Trophoblast cell (in vitro differentiated cells and primary cell): ENCODE data around the gene GRAP2.

Experiments
- DNase-seq, 2 donors: peaks; one replicate each; pipeline ENCODE4 v3.0.0-alpha.2; 2016
- H2AFZ ChIP-seq: 2 replicates; pipeline ENCODE4 v1.6.1; 2013; ENCODE audit warnings: low read length, moderate library complexity, mild to moderate bottlenecking; ENCODE audit not compliant: insufficient read depth, poor library complexity
- H2AK5ac ChIP-seq: 2 replicates; pipeline ENCODE4 v1.6.1; 2013; ENCODE audit warnings: mild to moderate bottlenecking, low read length
- H2BK120ac ChIP-seq: 2 replicates; pipeline ENCODE4 v1.6.1; 2013; ENCODE audit warnings: low read length, mild to moderate bottlenecking, moderate library complexity; ENCODE audit not compliant: insufficient read depth, poor library complexity
- H2BK12ac ChIP-seq: 2 replicates; pipeline ENCODE4 v1.6.1; 2013; ENCODE audit warnings: mild to moderate bottlenecking, low read length, moderate library complexity
- H2BK5ac ChIP-seq: 2 replicates; pipeline ENCODE4 v1.6.1; 2013; ENCODE audit warnings: low read length, low read depth, moderate library complexity, mild to moderate bottlenecking; ENCODE audit not compliant: poor library complexity
- H3K14ac ChIP-seq: 2 replicates; pipeline ENCODE4 v1.6.1; 2013; ENCODE audit warnings: mild to moderate bottlenecking, low read length
- H3K18ac ChIP-seq: 2 replicates; pipeline ENCODE4 v1.6.1; 2013; ENCODE audit warnings: mild to moderate bottlenecking, low read length
- H3K23ac ChIP-seq: 2 replicates; pipeline ENCODE4 v1.6.1; 2013; ENCODE audit warnings: low read length
- H3K27ac ChIP-seq: 2 replicates; pipeline ENCODE4 v1.5.1; 2013; ENCODE audit warnings: low read depth, mild to moderate bottlenecking, inconsistent platforms, low read length, moderate library complexity
- H3K27me3 ChIP-seq: 2 replicates; pipeline ENCODE4 v1.6.1; 2013; ENCODE audit warnings: inconsistent platforms, mild to moderate bottlenecking, low read length, moderate library complexity; ENCODE audit not compliant: insufficient read depth
- H3K36me3 ChIP-seq, 2 experiments: 1 replicate in 1 of 2; 2 replicates in 1 of 2; pipeline ENCODE4 v1.6.1; 2013; ENCODE audit warnings: low read length in 2 of 2, mild to moderate bottlenecking in 2 of 2, moderate library complexity in 1 of 2; ENCODE audit not compliant: insufficient read depth in 2 of 2, control insufficient read depth in 1 of 2
- H3K4ac ChIP-seq: 2 replicates; pipeline ENCODE4 v1.6.1; 2013; ENCODE audit warnings: low read depth, mild to moderate bottlenecking, low read length, moderate library complexity
- H3K4me1 ChIP-seq, 2 experiments: 1 replicate in 1 of 2; 2 replicates in 1 of 2; pipeline ENCODE4 v1.6.1; 2013; ENCODE audit warnings: low read length in 2 of 2, mild to moderate bottlenecking in 2 of 2, moderate library complexity in 1 of 2; ENCODE audit not compliant: insufficient read depth in 2 of 2, control insufficient read depth in 1 of 2
- H3K4me2 ChIP-seq: 2 replicates; pipeline ENCODE4 v1.6.1; 2013; ENCODE audit warnings: inconsistent platforms, mild to moderate bottlenecking, low read length, moderate library complexity
- H3K4me3 ChIP-seq: 2 replicates; pipeline ENCODE4 v1.5.1; 2013; ENCODE audit warnings: mild to moderate bottlenecking, low read depth, low read length, inconsistent platforms
- H3K79me1 ChIP-seq: one replicate; pipeline ENCODE4 v1.6.1; 2013; ENCODE audit warnings: low read length
- H3K79me2 ChIP-seq: 2 replicates; pipeline ENCODE4 v1.6.1; 2013; ENCODE audit warnings: low read length, mild to moderate bottlenecking; ENCODE audit not compliant: control insufficient read depth, insufficient read depth, poor library complexity
- H3K9ac ChIP-seq: 2 replicates; pipeline ENCODE4 v1.6.1; 2013; ENCODE audit warnings: mild to moderate bottlenecking, low read length
- H3K9me3 ChIP-seq: 2 replicates; pipeline ENCODE4 v1.6.1; 2013; ENCODE audit warnings: low read depth, mild to moderate bottlenecking, control low read depth, inconsistent platforms, low read length; ENCODE audit not compliant: insufficient read depth
- H4K12ac ChIP-seq: 2 replicates; pipeline ENCODE4 v1.6.1; 2013; ENCODE audit warnings: low read depth, mild to moderate bottlenecking, low read length, moderate library complexity
- H4K8ac ChIP-seq: 2 replicates; pipeline ENCODE4 v1.6.1; 2013; ENCODE audit warnings: low read depth, mild to moderate bottlenecking, low read length, moderate library complexity
- H4K91ac ChIP-seq: one replicate; pipeline ENCODE4 v1.6.1; 2013; ENCODE audit warnings: low read depth, mild to moderate bottlenecking, low read length, moderate library complexity
- WGBS: extraction: QIAGEN DNeasy Blood & Tissue Kit; methylation state at CpG from one replicate; pipeline ENCODE4 v1.1.7; 2013; ENCODE audit warnings: missing lambda C conversion rate; ENCODE audit not compliant: insufficient read length, insufficient coverage; ENCODE audit errors: extremely low coverage; 5-methylcytosine and 5-hydroxymethylcytosine counted together

The GRAP2 gene

GRCh38 chr22:39924286-39924685, 23.4 kb downstream of the GRAP2 start:
- H3K4me2 ChIP-seq, result no peak overlapping the region
- no peak overlapping the region for H3K9ac ChIP-seq
- no peak overlapping the region for H2BK120ac ChIP-seq
- H3K79me1 ChIP-seq, result no peaks in the 10 kb centered on the region
- H3K27me3 ChIP-seq, result no peaks in the 10 kb centered on the region
- no peaks in the 10 kb centered on the region for H3K79me2 ChIP-seq
- H3K36me3 ChIP-seq, result no peaks in the 10 kb centered on the region
- H2BK12ac ChIP-seq, result no peak overlapping the region
- H3K18ac ChIP-seq, result no peak overlapping the region
- H2AFZ ChIP-seq, result no peak overlapping the region
- H4K8ac ChIP-seq, result no peak overlapping the region
- no peak overlapping the region for H2AK5ac ChIP-seq
- no peak overlapping the region for H3K14ac ChIP-seq
- no peaks in the 10 kb centered on the region for H3K9me3 ChIP-seq
- no peak overlapping the region for H3K4ac ChIP-seq
- no peak overlapping the region for H3K23ac ChIP-seq
- no peak overlapping the region for H3K4me3 ChIP-seq
- WGBS, result no CpG with 5 or more reads among the region's 18 CpGs
- no peaks in the 10 kb centered on the region for H3K4me1 ChIP-seq
- no peak for DNase-seq
- no peak overlapping the region for H4K91ac ChIP-seq
- H2BK5ac ChIP-seq, result no peak overlapping the region
- H3K27ac ChIP-seq, result no peak overlapping the region
- no peak overlapping the region for H4K12ac ChIP-seq

GRCh38 chr22:39925273-39925672, 24.4 kb downstream of the GRAP2 start:
- Histone ChIP-seq H4K8ac (no peak overlapping the region), H3K23ac (no peak overlapping the region), H3K9me3 (no peaks in the 10 kb centered on the region), H3K27ac (no peak overlapping the region), H3K4ac (no peak overlapping the region), H3K36me3 (no peaks in the 10 kb centered on the region), H3K4me3 (no peak overlapping the region), H2AFZ (no peak overlapping the region), H2BK120ac (no peak overlapping the region), H2BK5ac (no peak overlapping the region), H3K14ac (no peak overlapping the region), H3K79me1 (no peaks in the 10 kb centered on the region), H3K27me3 (no peaks in the 10 kb centered on the region), H2AK5ac (no peak overlapping the region), H3K18ac (no peak overlapping the region), H4K91ac (no peak overlapping the region), H3K79me2 (no peaks in the 10 kb centered on the region), H4K12ac (no peak overlapping the region), H3K9ac (no peak overlapping the region), H3K4me2 (no peak overlapping the region), H2BK12ac (no peak overlapping the region), H3K4me1 (no peaks in the 10 kb centered on the region)
- no CpG with 5 or more reads among the region's 2 CpGs for WGBS
- DNase-seq, result no peak

- no peak overlapping the region for H4K8ac ChIP-seq
- H4K12ac ChIP-seq, result no peak overlapping the region
- no peak for DNase-seq
- H3K9me3 ChIP-seq, result no peaks in the 10 kb centered on the region
- H2BK12ac ChIP-seq, result no peak overlapping the region
- H2AFZ ChIP-seq, result no peak overlapping the region
- H3K36me3 ChIP-seq, result no peaks in the 10 kb centered on the region
- H3K9ac ChIP-seq, result no peak overlapping the region
- H3K4me1 ChIP-seq, result no peaks in the 10 kb centered on the region
- no peak overlapping the region for H4K91ac ChIP-seq
- H2AK5ac ChIP-seq, result no peak overlapping the region
- no peaks in the 10 kb centered on the region for H3K27me3 ChIP-seq
- no CpG with 5 or more reads among the region's 8 CpGs for WGBS
- no peaks in the 10 kb centered on the region for H3K79me2 ChIP-seq
- H3K4me2 ChIP-seq, result no peak overlapping the region
- H3K23ac ChIP-seq, result no peak overlapping the region
- H2BK5ac ChIP-seq, result no peak overlapping the region
- no peaks in the 10 kb centered on the region for H3K79me1 ChIP-seq
- H3K18ac ChIP-seq, result no peak overlapping the region
- no peak overlapping the region for H3K27ac ChIP-seq
- no peak overlapping the region for H3K14ac ChIP-seq
- no peak overlapping the region for H2BK120ac ChIP-seq
- no peak overlapping the region for H3K4me3 ChIP-seq
- no peak overlapping the region for H3K4ac ChIP-seq
Observed at GRCh38 chr22:39925909-39926679, 25.2 kb downstream of the GRAP2 start.

DNA sequence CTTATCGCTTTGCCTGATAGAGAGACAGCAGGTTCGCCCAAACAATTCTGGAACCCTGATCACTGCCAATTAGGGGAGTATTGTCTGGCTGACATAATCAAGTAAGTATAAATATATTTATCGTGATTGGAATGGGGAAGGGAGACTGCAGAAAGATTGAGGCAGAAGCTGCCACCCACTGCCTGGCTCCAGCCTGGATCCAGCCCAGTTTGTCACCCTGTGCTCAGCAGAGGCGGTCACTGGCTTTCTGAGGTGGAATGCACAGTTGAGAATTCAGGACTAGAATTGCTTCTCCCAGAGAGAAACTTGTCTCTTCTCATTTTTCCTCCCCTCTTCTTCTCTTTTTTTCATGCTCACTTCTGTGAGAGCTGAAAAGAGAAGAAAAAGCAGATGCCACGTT, 25.9 kb downstream of the GRAP2 start:
- H2BK120ac ChIP-seq, result no peak overlapping the region
- H3K4ac ChIP-seq, result no peak overlapping the region
- H3K23ac ChIP-seq, result no peak overlapping the region
- H3K36me3 ChIP-seq, result no peaks in the 10 kb centered on the region
- H3K9me3 ChIP-seq, result no peaks in the 10 kb centered on the region
- H3K27me3 ChIP-seq, result no peaks in the 10 kb centered on the region
- no peak overlapping the region for H3K14ac ChIP-seq
- no CpG with 5 or more reads among the region's 5 CpGs for WGBS
- H4K91ac ChIP-seq, result no peak overlapping the region
- H3K4me1 ChIP-seq, result no peaks in the 10 kb centered on the region
- H4K8ac ChIP-seq, result no peak overlapping the region
- no peaks in the 10 kb centered on the region for H3K79me2 ChIP-seq
- no peak overlapping the region for H3K27ac ChIP-seq
- H3K79me1 ChIP-seq, result no peaks in the 10 kb centered on the region
- no peak overlapping the region for H2BK12ac ChIP-seq
- no peak for DNase-seq
- no peak overlapping the region for H3K4me2 ChIP-seq
- H4K12ac ChIP-seq, result no peak overlapping the region
- H2BK5ac ChIP-seq, result no peak overlapping the region
- no peak overlapping the region for H3K18ac ChIP-seq
- H2AFZ ChIP-seq, result no peak overlapping the region
- H3K4me3 ChIP-seq, result no peak overlapping the region
- no peak overlapping the region for H2AK5ac ChIP-seq
- H3K9ac ChIP-seq, result no peak overlapping the region
